ENCODE measurements around the gene PIGH.

PIGH gene

GRCh38 chr14:67619446-67620216 lies 19.6 kb upstream of the PIGH start, which contains the start of gene ARG2:
TSS of gene ARG2 (plus strand) at chr14:67619920. CDS start at chr14:67619978, 58 bp downstream.
- TF ChIP-seq MYC (IDR thresholded peaks at IDR 0.05; ENCODE audit: low read depth, low read length) = no peak
- no peak for TF ChIP-seq POLR2A (IDR thresholded peaks at IDR 0.05; ENCODE audit: extremely low read depth, insufficient read length)
- TF ChIP-seq CTCF (IDR thresholded peaks at IDR 0.05; ENCODE audit: low read depth, low read length) = no peak
- no peak for TF ChIP-seq MAX (IDR thresholded peaks at IDR 0.05; ENCODE audit: low read depth, low read length)
- peak; percentile 87 for DNase-seq (ENCODE audit: low read depth)
- peak within 1 kb of the TSS; percentile 48 for H3K4me3 ChIP-seq (ENCODE audit: low read depth, low read length)

- H3K4me3 ChIP-seq (ENCODE audit: low read depth, low read length) = no peak overlapping the region
- peak; percentile 71 for DNase-seq (ENCODE audit: low read depth)
- TF ChIP-seq CTCF (IDR thresholded peaks at IDR 0.05; ENCODE audit: low read depth, low read length) (peak; percentile 54), MYC (IDR thresholded peaks at IDR 0.05; ENCODE audit: low read depth, low read length) (no peak), POLR2A (IDR thresholded peaks at IDR 0.05; ENCODE audit: extremely low read depth, insufficient read length) (no peak)
These were observed 18.6 kb upstream of the PIGH start for GRCh38 chr14:67618617-67619063.

- no peak for DNase-seq (ENCODE audit: low read depth)
These were observed 10.4 kb upstream of the PIGH start for GRCh38 chr14:67610491-67610890.

GRCh38 chr14:67609642-67610310 lies 9.7 kb upstream of the PIGH start:
- H3K4me3 ChIP-seq (ENCODE audit: low read depth, low read length) = no peak overlapping the region
- TF ChIP-seq CTCF (IDR thresholded peaks at IDR 0.05; ENCODE audit: low read depth, low read length) = no peak
- no peak for TF ChIP-seq MYC (IDR thresholded peaks at IDR 0.05; ENCODE audit: low read depth, low read length)
- no peak for TF ChIP-seq POLR2A (IDR thresholded peaks at IDR 0.05; ENCODE audit: extremely low read depth, insufficient read length)
- no peak for TF ChIP-seq MAX (IDR thresholded peaks at IDR 0.05; ENCODE audit: low read depth, low read length)
- DNase-seq (ENCODE audit: low read depth) = no peak

More at GRCh38 chr14:67610491-67610890, 10.4 kb upstream of the PIGH start:
- TF ChIP-seq POLR2A (IDR thresholded peaks at IDR 0.05; ENCODE audit: extremely low read depth, insufficient read length) (no peak), MYC (IDR thresholded peaks at IDR 0.05; ENCODE audit: low read depth, low read length) (no peak), MAX (IDR thresholded peaks at IDR 0.05; ENCODE audit: low read depth, low read length) (no peak), CTCF (IDR thresholded peaks at IDR 0.05; ENCODE audit: low read depth, low read length) (no peak)
- no peak overlapping the region for H3K4me3 ChIP-seq (ENCODE audit: low read depth, low read length)

GRCh38 chr14:67607646-67608045 lies 7.6 kb upstream of the PIGH start:
- no peak overlapping the region for H3K4me3 ChIP-seq (ENCODE audit: low read depth, low read length)
- TF ChIP-seq MAX (IDR thresholded peaks at IDR 0.05; ENCODE audit: low read depth, low read length) (no peak), CTCF (IDR thresholded peaks at IDR 0.05; ENCODE audit: low read depth, low read length) (no peak), POLR2A (IDR thresholded peaks at IDR 0.05; ENCODE audit: extremely low read depth, insufficient read length) (no peak), MYC (IDR thresholded peaks at IDR 0.05; ENCODE audit: low read depth, low read length) (no peak)
- DNase-seq (ENCODE audit: low read depth) = no peak
